ENCODE results near the gene IFNGR2.

Gene IFNGR2

GRCh38 chr21:33481314-33481943, 78.2 kb downstream of the IFNGR2 start:
- no peak for DNase-seq (ENCODE audit: low read depth, low spot score)

Measured in activated CD4-positive, CD25-positive, alpha-beta regulatory T cell treated with anti-CD3 and anti-CD28 coated beads, Interleukin-2, amount 50 U/mL, for 16 hours (primary cell).